Liver (tissue), 3 donors: Measurements from ENCODE around the gene AATK.

Experiments used
- EGR1 ChIP-seq, 2 donors: IDR thresholded peaks; 2 replicates each; pipeline ENCODE4 v1.6.1; 2016 to 2018; ENCODE audit warnings: antibody characterized with exemption in 2 of 2, low read depth in 2 of 2
- FOXA2 ChIP-seq: IDR thresholded peaks from 2 replicates; pipeline ENCODE4 v1.6.1; 2016; ENCODE audit warnings: antibody characterized with exemption
- GABPA ChIP-seq, 2 donors: IDR thresholded peaks in 1 of 2; conservative IDR thresholded peaks in 1 of 2; 2 replicates each; pipeline ENCODE4 v1.6.1; 2016; ENCODE audit warnings: antibody characterized with exemption in 2 of 2, mild to moderate bottlenecking in 1 of 2, moderate library complexity in 1 of 2
- JUND ChIP-seq, 2 donors: IDR thresholded peaks; 2 replicates each; pipeline ENCODE4 v1.6.1; 2016; ENCODE audit warnings: antibody characterized with exemption in 2 of 2
- RAD21 ChIP-seq, 2 donors: IDR thresholded peaks; 2 replicates each; pipeline ENCODE4 v1.6.1; 2016; ENCODE audit warnings: antibody characterized with exemption in 2 of 2, mild to moderate bottlenecking in 2 of 2
- REST ChIP-seq: IDR thresholded peaks from 2 replicates; pipeline ENCODE4 v1.6.1; 2016; ENCODE audit warnings: antibody characterized with exemption, mild to moderate bottlenecking
- RXRA ChIP-seq, 2 donors: IDR thresholded peaks; 2 replicates each; pipeline ENCODE4 v1.6.1; 2017 to 2018; ENCODE audit warnings: antibody characterized with exemption in 2 of 2, mild to moderate bottlenecking in 1 of 2
- TAF1 ChIP-seq: conservative IDR thresholded peaks from 2 replicates; pipeline ENCODE4 v1.6.1; 2016; ENCODE audit warnings: antibody characterized with exemption, mild to moderate bottlenecking
- YY1 ChIP-seq: IDR thresholded peaks from 2 replicates; pipeline ENCODE4 v1.6.1; 2016; ENCODE audit warnings: antibody characterized with exemption, mild to moderate bottlenecking
- ZBTB33 ChIP-seq: IDR thresholded peaks from 2 replicates; pipeline ENCODE4 v1.6.1; 2016; ENCODE audit warnings: antibody characterized with exemption
- TF ChIP-seq, protein P1 (sequence below): fragments of 150-350 bp; IDR thresholded peaks from 2 replicates; pipeline ENCODE4 v1.5.1; 2017; ENCODE audit warnings: improper control_type of control experiment, low read depth, low read length; ENCODE audit not compliant: missing input control
- TF ChIP-seq, protein P2 (sequence below): IDR thresholded peaks from 2 replicates; pipeline ENCODE4 v1.6.1; 2016; ENCODE audit warnings: antibody characterized with exemption
- donor health status: healthy.
- donor health status: healthy.

DNA sequence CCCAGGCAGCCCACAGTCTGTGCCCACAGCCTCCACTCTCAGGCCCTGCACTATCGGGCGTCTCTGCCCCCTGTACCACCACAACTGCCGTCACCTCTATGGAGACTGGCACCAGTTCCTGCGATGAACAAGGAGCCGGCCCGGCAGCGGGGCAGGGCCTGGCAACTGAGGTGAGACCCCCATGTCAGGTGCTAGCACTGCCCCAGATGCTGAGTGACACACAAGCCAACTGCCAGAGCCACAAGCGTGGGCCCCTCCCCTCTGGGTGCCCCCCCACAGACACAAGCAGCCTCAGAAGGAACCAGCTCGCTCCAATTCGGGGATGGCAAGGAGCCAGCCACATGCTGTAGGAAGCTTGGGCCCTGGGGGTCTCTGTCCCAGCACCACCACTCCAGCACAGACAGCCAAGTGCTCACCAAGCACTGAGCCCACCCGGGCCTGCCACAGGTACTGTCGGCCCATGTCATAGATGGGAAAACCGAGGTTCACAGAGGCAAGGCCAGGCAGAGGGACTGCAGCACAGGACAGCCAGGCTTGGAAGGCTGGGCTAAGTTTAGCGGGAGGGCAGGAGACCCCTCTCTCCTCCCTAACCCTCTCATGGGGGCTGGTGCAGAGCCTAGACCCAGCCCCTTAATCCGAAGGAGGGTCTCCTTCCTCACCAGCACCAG, 2.2 kb downstream of the AATK start:
- TF ChIP-seq, protein P1, sequence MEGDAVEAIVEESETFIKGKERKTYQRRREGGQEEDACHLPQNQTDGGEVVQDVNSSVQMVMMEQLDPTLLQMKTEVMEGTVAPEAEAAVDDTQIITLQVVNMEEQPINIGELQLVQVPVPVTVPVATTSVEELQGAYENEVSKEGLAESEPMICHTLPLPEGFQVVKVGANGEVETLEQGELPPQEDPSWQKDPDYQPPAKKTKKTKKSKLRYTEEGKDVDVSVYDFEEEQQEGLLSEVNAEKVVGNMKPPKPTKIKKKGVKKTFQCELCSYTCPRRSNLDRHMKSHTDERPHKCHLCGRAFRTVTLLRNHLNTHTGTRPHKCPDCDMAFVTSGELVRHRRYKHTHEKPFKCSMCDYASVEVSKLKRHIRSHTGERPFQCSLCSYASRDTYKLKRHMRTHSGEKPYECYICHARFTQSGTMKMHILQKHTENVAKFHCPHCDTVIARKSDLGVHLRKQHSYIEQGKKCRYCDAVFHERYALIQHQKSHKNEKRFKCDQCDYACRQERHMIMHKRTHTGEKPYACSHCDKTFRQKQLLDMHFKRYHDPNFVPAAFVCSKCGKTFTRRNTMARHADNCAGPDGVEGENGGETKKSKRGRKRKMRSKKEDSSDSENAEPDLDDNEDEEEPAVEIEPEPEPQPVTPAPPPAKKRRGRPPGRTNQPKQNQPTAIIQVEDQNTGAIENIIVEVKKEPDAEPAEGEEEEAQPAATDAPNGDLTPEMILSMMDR: no peak
- no peak for TF ChIP-seq GABPA (IDR thresholded peaks at IDR 0.05 in 1 of 2, conservative IDR thresholded peaks at IDR 0.05 in 1 of 2)
- no peak for TF ChIP-seq JUND (IDR thresholded peaks at IDR 0.05)
- TF ChIP-seq, protein P2, sequence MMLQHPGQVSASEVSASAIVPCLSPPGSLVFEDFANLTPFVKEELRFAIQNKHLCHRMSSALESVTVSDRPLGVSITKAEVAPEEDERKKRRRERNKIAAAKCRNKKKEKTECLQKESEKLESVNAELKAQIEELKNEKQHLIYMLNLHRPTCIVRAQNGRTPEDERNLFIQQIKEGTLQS: no peak
- TF ChIP-seq TAF1: no peak
- no peak for TF ChIP-seq ZBTB33
- no peak for TF ChIP-seq EGR1 (IDR thresholded peaks at IDR 0.05; ENCODE audit: low read depth in 2 of 2)
- no peak for TF ChIP-seq YY1
- no peak for TF ChIP-seq REST
- TF ChIP-seq RAD21 (IDR thresholded peaks at IDR 0.05): no peak
- TF ChIP-seq FOXA2: no peak
- no peak for TF ChIP-seq RXRA (IDR thresholded peaks at IDR 0.05)
